ENCODE measurements around the gene CCSAP.

GRCh38 chr1:229285440-229285839 is 57.4 kb downstream of the CCSAP start:
- no peak for TF ChIP-seq PATZ1 (CRISPR knock-in tag; IDR thresholded peaks at IDR 0.05; ENCODE audit: borderline replicate concordance)
- TF ChIP-seq BACH2 (CRISPR knock-in tag; IDR thresholded peaks at IDR 0.05; ENCODE audit: borderline replicate concordance): no peak
- no peak for TF ChIP-seq ZC3H10 (CRISPR knock-in tag; IDR thresholded peaks at IDR 0.05)
- no peak for TF ChIP-seq RARB (CRISPR knock-in tag; IDR thresholded peaks at IDR 0.05)

Measured in SK-N-SH treated with all-trans-retinoic acid at 6 μM for 48 hours (cell line).